MM.1S (cell line): ENCODE measurements around the gene NEU1.
A peak's percentile ranks its signal among the peaks of the same experiment; 100 is the strongest.
"Not testable (repeated sequence)": the region's sequence is repeated elsewhere in the genome, so short reads cannot be mapped to it uniquely, and the experiment has no call there.

Source experiments
- DNase-seq: peaks from one replicate; pipeline ENCODE4 v3.0.0-alpha.2; 2015
- H2AFZ ChIP-seq: fragments of 300-600 bp; sonication (generic); 2 replicates; pipeline ENCODE4 v1.6.0; 2016; ENCODE audit warnings: antibody characterized with exemption, low read length
- H3F3A ChIP-seq: fragments of 300-600 bp; sonication (generic); 2 replicates; pipeline ENCODE4 v1.6.1; 2016; ENCODE audit warnings: mild to moderate bottlenecking, antibody characterized with exemption, low read length, moderate library complexity, mixed read lengths; ENCODE audit not compliant: insufficient read depth
- H3K27ac ChIP-seq: fragments of 300-600 bp; sonication (generic); 2 replicates; pipeline ENCODE4 v1.5.1; 2016; ENCODE audit warnings: mild to moderate bottlenecking, low read length
- H3K27me3 ChIP-seq: fragments of 300-600 bp; sonication (generic); replicated peaks from 2 replicates; pipeline ENCODE4 v1.6.0; 2016; ENCODE audit warnings: low read length; ENCODE audit not compliant: insufficient read depth
- H3K36me3 ChIP-seq: fragments of 300-600 bp; sonication (generic); replicated peaks from 2 replicates; pipeline ENCODE4 v1.6.1; 2016; ENCODE audit warnings: mild to moderate bottlenecking, low read length, mixed read lengths; ENCODE audit not compliant: insufficient read depth
- H3K4me1 ChIP-seq: fragments of 300-600 bp; sonication (generic); 2 replicates; pipeline ENCODE4 v1.6.1; 2016; ENCODE audit warnings: low read length, mixed read lengths
- H3K4me2 ChIP-seq: fragments of 300-600 bp; sonication (generic); 2 replicates; pipeline ENCODE4 v1.6.0; 2016; ENCODE audit warnings: low read depth, low read length
- H3K4me3 ChIP-seq: fragments of 300-600 bp; sonication (generic); 2 replicates; pipeline ENCODE4 v1.5.1; 2016; ENCODE audit warnings: low read length, mixed read lengths
- H3K79me2 ChIP-seq: fragments of 300-600 bp; sonication (generic); 2 replicates; pipeline ENCODE4 v1.6.1; 2016; ENCODE audit warnings: mixed run types, low read length, mixed read lengths
- H3K9ac ChIP-seq: fragments of 300-600 bp; sonication (generic); 2 replicates; pipeline ENCODE4 v1.6.1; 2016; ENCODE audit warnings: low read length, mixed read lengths
- H3K9me2 ChIP-seq: fragments of 300-600 bp; sonication (generic); replicated peaks from 2 replicates; pipeline ENCODE4 v1.6.1; 2016; ENCODE audit warnings: mild to moderate bottlenecking, low read length, mixed read lengths; ENCODE audit not compliant: insufficient read depth
- H3K9me3 ChIP-seq: fragments of 300-600 bp; sonication (generic); replicated peaks from 2 replicates; pipeline ENCODE4 v1.6.1; 2016; ENCODE audit warnings: mild to moderate bottlenecking, low read length, mixed read lengths; ENCODE audit not compliant: insufficient read depth
- H4K20me1 ChIP-seq: fragments of 300-600 bp; sonication (generic); 2 replicates; pipeline ENCODE4 v1.6.1; 2016; ENCODE audit warnings: mild to moderate bottlenecking, low read length, moderate library complexity, mixed read lengths; ENCODE audit not compliant: insufficient read depth
- CTCF ChIP-seq: fragments of 300-600 bp; sonication (generic); IDR thresholded peaks from 2 replicates; pipeline ENCODE4 v1.5.1; 2016; ENCODE audit warnings: antibody characterized with exemption, low read length, mixed read lengths
- EZH2 ChIP-seq: fragments of 300-600 bp; sonication (generic); optimal IDR thresholded peaks from 2 replicates; pipeline ENCODE3; 2017; ENCODE audit warnings: low read depth, mild to moderate bottlenecking, antibody characterized with exemption, low read length, mixed read lengths
- EZH2phosphoT487 ChIP-seq: fragments of 300-600 bp; sonication (generic); IDR thresholded peaks from 2 replicates; pipeline ENCODE4 v1.6.1; 2018; ENCODE audit warnings: antibody characterized with exemption, low read length

NEU1 gene

GRCh38 chr6:31844507-31844906, 18.1 kb downstream of the NEU1 start:
- no peaks in the 10 kb centered on the region for H3K4me1 ChIP-seq
- no peaks in the 10 kb centered on the region for H3K27me3 ChIP-seq
- no peak overlapping the region for H3K4me3 ChIP-seq
- H2AFZ ChIP-seq: no peak overlapping the region
- H3K4me2 ChIP-seq: no peak overlapping the region
- no peaks in the 10 kb centered on the region for H4K20me1 ChIP-seq
- TF ChIP-seq CTCF (no peak), EZH2phosphoT487 (no peak), EZH2 (no peak)
- no peak overlapping the region for H3K9ac ChIP-seq
- no peaks in the 10 kb centered on the region for H3K79me2 ChIP-seq
- H3K27ac ChIP-seq: no peak overlapping the region
- H3F3A ChIP-seq: peaks cover 26% of the 10 kb centered on the region
- H3K36me3 ChIP-seq: peaks cover 2% of the 10 kb centered on the region; the same call in 1 of the 2 replicates
- no peaks in the 10 kb centered on the region for H3K9me2 ChIP-seq
- H3K9me3 ChIP-seq: no peaks in the 10 kb centered on the region
- no peak for DNase-seq

GRCh38 chr6:31842053-31842452, 20.6 kb downstream of the NEU1 start:
- Histone ChIP-seq H3K9ac (no peak overlapping the region), H3K9me2 (no peaks in the 10 kb centered on the region), H3K27ac (no peak overlapping the region), H3K4me1 (peaks cover 14% of the 10 kb centered on the region), H3K9me3 (no peaks in the 10 kb centered on the region), H3K79me2 (peaks cover 19% of the 10 kb centered on the region), H3K4me3 (no peak overlapping the region), H4K20me1 (peaks cover 24% of the 10 kb centered on the region), H3K27me3 (no peaks in the 10 kb centered on the region), H3K4me2 (no peak overlapping the region), H3F3A (peaks cover 51% of the 10 kb centered on the region), H2AFZ (no peak overlapping the region), H3K36me3 (peaks cover 15% of the 10 kb centered on the region; the same call in 1 of the 2 replicates)
- TF ChIP-seq EZH2phosphoT487 (no peak), CTCF (no peak), EZH2 (no peak)
- peak; percentile 62 for DNase-seq

- not testable (repeated sequence) for H3K4me2 ChIP-seq, H2AFZ ChIP-seq, H3K27me3 ChIP-seq, H3K4me3 ChIP-seq, DNase-seq, H3K9ac ChIP-seq, H3K27ac ChIP-seq, H3K9me3 ChIP-seq, H3K9me2 ChIP-seq
- H3F3A ChIP-seq: peaks cover 72% of the 10 kb centered on the region
- H3K36me3 ChIP-seq: peaks cover 27% of the 10 kb centered on the region; the same call in 1 of the 2 replicates
- peaks cover 17% of the 10 kb centered on the region for H3K4me1 ChIP-seq
- H3K79me2 ChIP-seq: peaks cover 42% of the 10 kb centered on the region
- peaks cover 27% of the 10 kb centered on the region for H4K20me1 ChIP-seq
These were observed 22.9 kb downstream of the NEU1 start for GRCh38 chr6:31839779-31840126.

- Histone ChIP-seq H3K4me1 (peaks cover 17% of the 10 kb centered on the region), H4K20me1 (peaks cover 27% of the 10 kb centered on the region), H3K9me3 (no peaks in the 10 kb centered on the region), H3K36me3 (peaks cover 27% of the 10 kb centered on the region; the same call in 1 of the 2 replicates), H3K27ac (no peak overlapping the region), H2AFZ (no peak overlapping the region), H3K27me3 (no peaks in the 10 kb centered on the region), H3K79me2 (peaks cover 44% of the 10 kb centered on the region), H3K4me3 (no peak overlapping the region), H3K9me2 (no peaks in the 10 kb centered on the region), H3F3A (peaks cover 78% of the 10 kb centered on the region), H3K9ac (no peak overlapping the region), H3K4me2 (no peak overlapping the region)
- DNase-seq: no peak
- TF ChIP-seq EZH2 (no peak), EZH2phosphoT487 (no peak), CTCF (no peak)
These were observed 23.7 kb downstream of the NEU1 start for GRCh38 chr6:31838968-31839367.

GRCh38 chr6:31838114-31838553, 24.5 kb downstream of the NEU1 start:
- not testable (repeated sequence) for H3K27ac ChIP-seq, H3K4me3 ChIP-seq, H3K9ac ChIP-seq, H3K9me3 ChIP-seq, DNase-seq, H2AFZ ChIP-seq, H3K9me2 ChIP-seq, H3K27me3 ChIP-seq
- H4K20me1 ChIP-seq: peaks cover 27% of the 10 kb centered on the region
- peaks cover 27% of the 10 kb centered on the region; the same call in 1 of the 2 replicates for H3K36me3 ChIP-seq
- H3K79me2 ChIP-seq: peaks cover 44% of the 10 kb centered on the region
- H3K4me2 ChIP-seq: peak overlapping the region; percentile 99; the same call in 1 of the 2 replicates
- H3F3A ChIP-seq: peaks cover 85% of the 10 kb centered on the region
- peaks cover 17% of the 10 kb centered on the region for H3K4me1 ChIP-seq
